ENCODE results near the gene ZNF574.
A peak's percentile ranks its signal among the peaks of the same experiment; 100 is the strongest.
"Not testable (repeated sequence)": the region's sequence is repeated elsewhere in the genome, so short reads cannot be mapped to it uniquely, and the experiment has no call there.

The ZNF574 gene, protein sequence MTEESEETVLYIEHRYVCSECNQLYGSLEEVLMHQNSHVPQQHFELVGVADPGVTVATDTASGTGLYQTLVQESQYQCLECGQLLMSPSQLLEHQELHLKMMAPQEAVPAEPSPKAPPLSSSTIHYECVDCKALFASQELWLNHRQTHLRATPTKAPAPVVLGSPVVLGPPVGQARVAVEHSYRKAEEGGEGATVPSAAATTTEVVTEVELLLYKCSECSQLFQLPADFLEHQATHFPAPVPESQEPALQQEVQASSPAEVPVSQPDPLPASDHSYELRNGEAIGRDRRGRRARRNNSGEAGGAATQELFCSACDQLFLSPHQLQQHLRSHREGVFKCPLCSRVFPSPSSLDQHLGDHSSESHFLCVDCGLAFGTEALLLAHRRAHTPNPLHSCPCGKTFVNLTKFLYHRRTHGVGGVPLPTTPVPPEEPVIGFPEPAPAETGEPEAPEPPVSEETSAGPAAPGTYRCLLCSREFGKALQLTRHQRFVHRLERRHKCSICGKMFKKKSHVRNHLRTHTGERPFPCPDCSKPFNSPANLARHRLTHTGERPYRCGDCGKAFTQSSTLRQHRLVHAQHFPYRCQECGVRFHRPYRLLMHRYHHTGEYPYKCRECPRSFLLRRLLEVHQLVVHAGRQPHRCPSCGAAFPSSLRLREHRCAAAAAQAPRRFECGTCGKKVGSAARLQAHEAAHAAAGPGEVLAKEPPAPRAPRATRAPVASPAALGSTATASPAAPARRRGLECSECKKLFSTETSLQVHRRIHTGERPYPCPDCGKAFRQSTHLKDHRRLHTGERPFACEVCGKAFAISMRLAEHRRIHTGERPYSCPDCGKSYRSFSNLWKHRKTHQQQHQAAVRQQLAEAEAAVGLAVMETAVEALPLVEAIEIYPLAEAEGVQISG

DNA sequence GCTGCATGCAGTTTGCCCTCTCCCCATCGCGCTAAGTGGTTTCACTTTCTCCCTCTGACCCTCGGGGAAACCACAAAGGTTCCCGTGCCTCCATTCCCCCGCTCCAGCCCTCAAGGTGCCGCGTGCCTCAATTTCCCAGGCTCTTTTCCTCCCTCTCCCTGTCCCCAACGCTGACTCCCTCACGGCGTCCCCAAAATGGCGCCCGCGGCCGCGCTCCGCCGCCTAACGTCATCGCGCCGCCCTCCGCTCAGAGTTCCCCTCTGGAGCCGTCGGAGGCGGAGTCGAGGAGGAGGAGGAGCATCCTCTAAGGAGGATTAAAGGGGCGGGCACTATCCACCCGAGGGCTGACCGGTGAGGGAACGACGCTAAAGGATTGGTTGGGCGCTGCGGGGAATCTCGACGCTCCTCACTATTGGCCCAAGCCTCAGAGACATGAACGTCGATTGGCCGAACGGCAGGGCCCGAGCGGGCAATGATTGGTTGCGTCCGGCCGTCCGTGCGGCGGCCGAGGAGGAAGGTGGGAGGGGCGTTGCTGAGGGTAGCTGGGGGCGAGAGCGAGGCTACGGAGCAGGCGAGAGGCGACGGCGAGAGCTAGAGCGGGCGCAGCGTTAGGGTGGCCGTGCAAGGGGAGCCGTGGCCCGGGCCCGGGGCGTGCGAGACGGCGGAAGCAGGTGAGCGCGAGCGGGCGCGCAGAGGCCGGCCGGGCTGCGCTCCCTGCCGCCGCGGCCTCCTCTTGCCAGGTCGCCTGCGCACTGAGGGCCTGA lies at the start of gene ZNF574:
Gene ZNF574, plus strand, starts transcription at position 551 of the 764 bp plus-strand sequence. CDS start 2,441 bp downstream, outside the sequence.
- TF ChIP-seq ZFX (IDR thresholded peaks at IDR 0.05) = peak; percentile 81; the same call in 1 of the 2 replicates
- TF ChIP-seq, protein P1, sequence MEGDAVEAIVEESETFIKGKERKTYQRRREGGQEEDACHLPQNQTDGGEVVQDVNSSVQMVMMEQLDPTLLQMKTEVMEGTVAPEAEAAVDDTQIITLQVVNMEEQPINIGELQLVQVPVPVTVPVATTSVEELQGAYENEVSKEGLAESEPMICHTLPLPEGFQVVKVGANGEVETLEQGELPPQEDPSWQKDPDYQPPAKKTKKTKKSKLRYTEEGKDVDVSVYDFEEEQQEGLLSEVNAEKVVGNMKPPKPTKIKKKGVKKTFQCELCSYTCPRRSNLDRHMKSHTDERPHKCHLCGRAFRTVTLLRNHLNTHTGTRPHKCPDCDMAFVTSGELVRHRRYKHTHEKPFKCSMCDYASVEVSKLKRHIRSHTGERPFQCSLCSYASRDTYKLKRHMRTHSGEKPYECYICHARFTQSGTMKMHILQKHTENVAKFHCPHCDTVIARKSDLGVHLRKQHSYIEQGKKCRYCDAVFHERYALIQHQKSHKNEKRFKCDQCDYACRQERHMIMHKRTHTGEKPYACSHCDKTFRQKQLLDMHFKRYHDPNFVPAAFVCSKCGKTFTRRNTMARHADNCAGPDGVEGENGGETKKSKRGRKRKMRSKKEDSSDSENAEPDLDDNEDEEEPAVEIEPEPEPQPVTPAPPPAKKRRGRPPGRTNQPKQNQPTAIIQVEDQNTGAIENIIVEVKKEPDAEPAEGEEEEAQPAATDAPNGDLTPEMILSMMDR (conservative IDR thresholded peaks at IDR 0.05) = no peak
- peak within 1 kb of the TSS; percentile 90 for H3K27ac ChIP-seq

DNA sequence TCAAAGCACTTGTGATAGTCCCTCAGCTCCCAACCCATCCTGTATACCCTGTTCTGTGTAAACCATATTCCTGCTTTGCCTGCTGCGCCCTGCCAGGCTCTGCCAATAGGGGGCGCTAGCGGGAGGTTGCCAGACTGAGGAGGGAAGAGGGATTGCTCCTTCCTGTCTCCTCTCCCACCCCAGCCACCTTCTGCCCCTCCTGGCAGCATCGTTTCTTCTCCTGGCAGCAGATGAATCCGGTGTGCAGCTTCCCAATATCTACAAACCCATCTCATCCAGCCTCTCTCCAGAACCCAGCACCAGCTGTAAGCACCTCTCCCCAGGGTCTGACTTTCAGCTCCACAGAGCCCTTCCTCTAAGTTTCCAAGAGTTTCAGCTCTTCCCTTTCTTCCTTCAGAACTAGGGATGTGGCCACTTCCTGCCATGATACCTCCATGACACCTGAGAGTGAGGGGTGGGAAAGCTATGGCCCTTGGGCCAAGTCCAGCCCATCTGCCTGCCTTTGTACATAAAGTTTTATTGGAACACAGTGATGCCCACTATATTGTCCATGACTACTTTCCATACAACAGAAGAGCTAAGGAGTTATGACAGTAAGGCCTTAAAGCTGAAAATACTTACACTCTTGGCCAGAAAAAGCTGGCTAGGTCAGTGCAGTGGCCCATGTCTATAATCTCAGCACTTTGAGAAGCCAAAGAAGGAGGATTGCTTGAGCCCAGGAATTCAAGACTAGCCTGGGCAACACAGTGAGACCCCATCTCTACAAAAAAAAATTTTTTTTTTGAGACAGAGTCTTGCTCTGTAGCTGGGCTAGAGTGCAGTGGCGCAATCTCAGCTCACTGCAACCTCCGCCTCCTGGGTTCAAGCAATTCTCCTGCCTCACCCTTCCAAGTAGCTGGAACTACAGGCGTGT lies 47.4 kb upstream of the ZNF574 start:
- TF ChIP-seq ZFX (IDR thresholded peaks at IDR 0.05) = no peak
- TF ChIP-seq, protein P1 (conservative IDR thresholded peaks at IDR 0.05) = peak; percentile 65
- no peak overlapping the region for H3K27ac ChIP-seq

DNA sequence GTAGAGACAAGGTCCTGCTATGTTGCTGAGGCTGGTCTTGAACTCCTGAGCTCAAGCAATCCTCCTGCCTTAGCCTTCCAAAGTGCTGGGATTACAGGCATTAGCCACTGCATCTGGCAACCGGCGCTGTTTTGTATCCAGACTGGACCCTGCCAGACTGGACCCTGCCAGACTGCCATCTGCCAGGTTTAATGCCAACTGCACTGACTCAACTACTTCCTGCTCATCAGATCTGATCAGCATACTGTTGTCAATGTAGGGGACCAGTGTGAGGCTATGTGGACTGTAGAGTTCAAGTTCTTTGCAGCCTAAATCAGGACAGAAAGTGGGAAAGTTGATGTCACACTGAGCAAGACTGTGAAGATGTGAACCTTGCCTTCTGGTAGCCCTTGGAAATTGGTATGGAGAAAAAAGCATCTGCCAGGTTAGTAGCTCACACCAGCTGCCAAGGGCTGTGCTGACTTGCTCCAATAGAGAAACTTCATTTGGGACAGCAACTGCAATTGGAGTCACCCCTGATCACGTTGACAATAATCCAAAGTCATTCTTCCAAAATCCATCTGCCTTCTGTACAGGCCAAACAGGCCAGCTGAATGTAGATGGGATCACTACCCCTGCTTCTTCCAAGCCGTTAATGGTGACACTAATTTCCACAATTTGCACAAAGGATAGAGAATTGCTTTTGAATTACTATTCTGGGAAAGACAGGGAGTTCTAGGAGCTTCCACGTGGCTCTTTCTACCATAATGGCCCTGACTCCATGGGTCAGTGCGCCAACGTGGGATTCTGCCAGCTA lies 45.1 kb upstream of the ZNF574 start:
- no peak for TF ChIP-seq ZFX (IDR thresholded peaks at IDR 0.05)
- H3K27ac ChIP-seq = no peak overlapping the region

DNA sequence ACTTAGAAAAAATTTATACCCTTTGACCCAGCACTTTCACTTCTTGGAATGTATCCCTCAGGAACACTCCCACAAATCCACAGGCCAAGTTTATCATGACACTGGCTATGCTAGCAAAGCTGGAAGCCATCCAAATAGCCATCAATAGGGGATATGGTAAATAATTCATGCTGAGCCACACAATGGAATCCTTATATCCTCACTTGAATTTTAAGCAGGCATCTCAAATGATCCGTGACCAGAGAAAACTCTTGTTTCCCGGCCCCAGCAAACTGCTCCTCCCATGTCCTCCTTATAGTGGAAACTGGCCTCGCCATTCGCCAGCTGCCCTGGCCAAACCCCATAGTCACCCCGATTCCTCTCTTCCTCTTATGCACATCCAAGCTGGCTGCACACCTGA lies 43.5 kb upstream of the ZNF574 start:
- H3K27ac ChIP-seq = no peak overlapping the region
- no peak for TF ChIP-seq ZFX (IDR thresholded peaks at IDR 0.05)
- TF ChIP-seq, protein P1 (conservative IDR thresholded peaks at IDR 0.05) = no peak

DNA sequence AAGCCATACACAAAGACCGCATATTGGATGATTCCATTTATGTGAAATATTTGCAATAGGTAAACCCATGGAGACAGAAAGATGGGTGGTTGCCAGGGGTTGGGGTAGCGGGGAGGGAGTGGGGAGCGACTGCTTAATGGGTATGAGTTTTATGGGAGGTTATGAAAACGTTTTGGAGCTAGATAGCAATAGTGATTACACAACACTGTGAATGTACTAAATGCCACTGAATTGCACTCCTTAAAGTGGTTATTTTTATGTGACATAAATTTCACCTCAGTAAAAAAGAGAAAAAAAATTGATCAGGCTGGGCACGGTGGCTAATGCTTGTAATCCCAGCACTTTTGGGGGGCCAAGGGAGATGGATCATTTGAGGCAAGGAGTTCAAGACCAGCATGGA lies 42.6 kb upstream of the ZNF574 start:
- TF ChIP-seq, protein P1 (conservative IDR thresholded peaks at IDR 0.05) = no peak
- TF ChIP-seq ZFX (IDR thresholded peaks at IDR 0.05) = no peak
- H3K27ac ChIP-seq = no peak overlapping the region

DNA sequence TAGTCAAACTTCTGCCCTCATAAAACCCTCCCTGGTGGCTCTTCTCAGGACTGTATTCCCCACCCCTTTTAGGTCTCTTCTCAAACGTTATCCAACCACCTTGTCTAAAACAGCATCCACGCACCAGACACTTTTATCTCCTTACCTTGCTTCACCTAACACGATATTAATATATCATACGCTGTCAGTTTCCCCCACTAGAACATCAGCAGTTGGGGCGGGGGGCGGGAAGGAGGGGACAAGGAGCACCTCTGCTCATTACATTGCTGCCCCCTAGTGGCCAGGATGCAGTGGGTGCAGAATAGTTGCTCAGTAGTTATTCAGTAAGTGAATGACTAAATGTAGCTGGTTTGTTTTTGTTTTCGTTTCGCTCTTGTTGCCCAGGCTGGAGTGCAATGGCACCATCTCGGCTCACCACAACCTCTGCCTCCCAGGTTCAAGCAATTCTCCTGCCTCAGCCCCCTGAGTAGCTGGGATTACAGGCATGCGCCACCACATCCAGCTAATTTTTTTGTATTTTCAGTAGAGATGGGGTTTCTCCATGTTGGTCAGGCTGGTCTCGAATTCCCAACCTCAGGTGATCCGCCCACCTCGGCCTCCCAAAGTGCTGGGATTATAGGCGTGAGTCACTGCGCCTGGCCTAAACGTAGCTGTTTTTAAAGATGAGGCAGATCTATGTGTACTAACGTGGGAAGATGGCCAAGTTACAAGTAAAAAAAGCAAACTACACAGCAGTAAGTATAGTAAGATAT lies 41.1 kb upstream of the ZNF574 start:
- H3K27ac ChIP-seq = not testable (repeated sequence)
- TF ChIP-seq, protein P1 (conservative IDR thresholded peaks at IDR 0.05) = peak; percentile 86

All from C4-2B (cell line).